AG04450 (cell line): ENCODE measurements around the gene NPL. TPM values are rescaled to one million over a fixed set of nuclear protein-coding genes. Genes with fewer than 3 reads are reported as not detected.

Experiments
- CTCF ChIA-PET: fragments of 300-600, 350-600 bp; formaldehyde crosslinking; extraction: SDS; loops from one replicate; lab custom pipeline; 2022; ENCODE audit warnings: antibody characterized with exemption, inconsistent platforms; lab: Charles Lee
- POLR2A ChIA-PET: fragments of 350-600 bp; formaldehyde crosslinking; extraction: SDS; loops from one replicate; lab custom pipeline; 2021; ENCODE audit warnings: antibody characterized with exemption, inconsistent platforms; lab: Yijun Ruan, JAX
- DNase-seq: peaks from one replicate; pipeline ENCODE4 v3.0.0-alpha.2; 2011; ENCODE audit warnings: low read depth, low spot score
- H3K27ac ChIP-seq: one replicate; pipeline ENCODE4 v1.5.1; 2012; ENCODE audit warnings: low read depth, low read length, control low read depth
- H3K27me3 ChIP-seq: one replicate; pipeline ENCODE4 v1.6.0; 2012; ENCODE audit warnings: low read length; ENCODE audit not compliant: control insufficient read depth, insufficient read depth
- H3K4me3 ChIP-seq: 2 replicates; pipeline ENCODE4 v1.5.1; 2011; ENCODE audit warnings: mild to moderate bottlenecking, low read depth, low read length, control low read depth
- H3K9me3 ChIP-seq: 2 replicates; pipeline ENCODE4 v1.5.1; 2012; ENCODE audit warnings: low read length; ENCODE audit not compliant: control insufficient read depth, insufficient read depth
- CTCF ChIP-seq: IDR thresholded peaks from 2 replicates; pipeline ENCODE4 v1.5.1; 2011; ENCODE audit warnings: low read depth, low read length, control low read depth, inconsistent platforms
- polyA plus RNA-seq: library from polyadenylated mRNA; depleted of rRNA; stranded (reverse); fragments of >200 nt; gene quantifications from 2 replicates; pipeline ENCODE4 v1.2.3, GENCODE V29; 2011

NPL gene
- polyA plus RNA-seq, 1 experiment: 0.55 TPM

- POLR2A ChIA-PET: no interaction called here
- no peak for DNase-seq
- H3K9me3 ChIP-seq: no peaks in the 10 kb centered on the region
- no peak for TF ChIP-seq CTCF
- peaks cover 3% of the 10 kb centered on the region for H3K27me3 ChIP-seq
- no peak overlapping the region for H3K27ac ChIP-seq
- CTCF ChIA-PET: interaction anchor here (1.3 kb wide), 1 partner anchor 50 kb away, joined by 4 read pairs; no protein-coding TSS in a partner anchor
- no peak overlapping the region for H3K4me3 ChIP-seq
Measured at GRCh38 chr1:182834326-182834725, 44.8 kb downstream of the NPL start.

- no peak for TF ChIP-seq CTCF
- no peaks in the 10 kb centered on the region; the same call in 1 of the 2 replicates for H3K9me3 ChIP-seq
- no peak overlapping the region for H3K27ac ChIP-seq
- ChIA-PET POLR2A (no interaction called here), CTCF (no interaction called here)
- H3K4me3 ChIP-seq: no peak overlapping the region
- peaks cover 3% of the 10 kb centered on the region for H3K27me3 ChIP-seq
- no peak for DNase-seq
Measured at GRCh38 chr1:182835806-182836205, 46.2 kb downstream of the NPL start.

DNA sequence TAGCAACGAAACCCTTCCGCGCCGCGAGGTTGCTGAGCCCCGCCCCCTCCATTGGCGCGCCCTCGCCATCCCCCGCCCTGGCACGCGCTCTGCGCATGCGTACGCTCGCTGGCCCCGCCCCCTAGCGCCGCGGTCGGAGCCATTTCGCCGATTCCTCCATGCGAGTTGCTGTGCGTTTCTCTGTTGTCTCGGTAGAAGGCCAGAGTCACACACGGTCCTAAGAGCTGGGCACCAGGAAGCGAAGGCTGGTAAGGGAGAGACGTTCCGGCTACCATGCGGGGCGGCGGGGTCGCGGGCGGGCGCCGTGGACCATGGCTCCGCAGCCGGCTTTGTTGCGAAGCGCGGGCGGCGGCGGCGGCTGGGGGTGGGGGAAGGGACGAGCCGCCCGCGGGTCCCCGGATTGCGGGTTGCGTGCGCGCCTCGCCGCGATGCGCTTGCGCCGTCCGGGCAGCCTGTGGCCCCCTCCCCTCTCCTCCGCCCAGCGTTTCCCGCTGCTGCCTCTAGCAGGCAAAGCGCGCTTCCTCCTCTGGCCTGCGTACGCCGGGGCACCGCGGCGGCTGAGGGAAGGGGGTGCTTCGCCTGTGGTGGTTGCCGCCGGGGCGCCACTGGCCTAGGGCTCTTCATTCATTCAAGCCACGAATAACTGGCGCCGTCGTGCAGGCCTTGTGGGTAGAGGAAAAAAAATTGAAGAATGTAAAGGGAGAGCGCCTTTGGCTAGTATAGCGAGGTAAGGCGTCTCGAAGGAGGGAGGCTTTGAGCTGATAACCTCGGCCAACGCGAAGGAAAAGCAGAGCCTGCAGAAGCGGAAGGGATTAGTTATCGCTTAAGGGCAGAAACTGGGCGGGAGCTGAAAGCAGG, 49.9 kb downstream of the NPL start, which contains the start of gene DHX9:
DHX9 (plus strand) TSS at position 139 of the 858 bp plus-strand sequence. CDS start 3,220 bp downstream, outside the sequence.
- no peaks in the 10 kb centered on the region; the same call in 1 of the 2 replicates for H3K9me3 ChIP-seq
- ChIA-PET POLR2A (interaction anchor here (0.5 kb wide), 1 partner anchor 1855 kb away, joined by 4 read pairs; no protein-coding TSS in a partner anchor), CTCF (interaction anchor here (0.6 to 1.2 kb wide), 4 partner anchors 53 to 239 kb away, joined by 3 to 4 read pairs (median 3); no protein-coding TSS in a partner anchor)
- H3K4me3 ChIP-seq: peak within 1 kb of the TSS; percentile 96
- TF ChIP-seq CTCF: peak; percentile 29; the same call in 1 of the 2 replicates
- no peaks in the 10 kb centered on the region for H3K27me3 ChIP-seq
- H3K27ac ChIP-seq: peak within 1 kb of the TSS; percentile 91
- peak; percentile 68 for DNase-seq

DNA sequence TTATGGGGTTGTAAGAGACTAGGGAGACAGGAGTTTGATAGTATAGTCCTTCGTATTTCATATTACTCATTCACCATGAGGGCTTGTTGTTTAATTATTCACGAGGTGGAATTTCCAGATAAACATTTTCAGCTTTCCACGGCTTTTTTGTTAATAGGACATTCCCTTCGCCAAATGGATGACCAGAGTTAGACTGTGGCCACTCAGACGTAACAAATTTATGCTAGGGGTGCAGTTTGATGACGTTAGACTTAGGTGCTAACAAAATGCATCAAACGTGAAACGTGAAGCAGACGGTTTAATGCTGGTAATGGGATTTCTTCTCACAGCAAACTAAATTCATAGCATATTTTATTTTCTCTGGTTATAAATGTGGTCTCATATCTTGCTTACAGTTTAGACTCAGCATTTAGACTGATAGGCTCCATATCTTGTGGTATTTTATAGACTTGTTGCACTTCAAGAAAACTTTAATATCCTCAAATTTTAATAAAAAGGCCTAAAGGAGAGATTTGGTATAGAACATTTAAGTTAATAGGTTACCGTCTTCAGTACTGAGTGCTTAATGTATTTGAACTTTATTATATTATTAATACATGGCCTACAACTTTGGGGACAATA, 51.9 kb downstream of the NPL start:
- no peaks in the 10 kb centered on the region for H3K27me3 ChIP-seq
- peak overlapping the region; percentile 96 for H3K4me3 ChIP-seq
- peak; percentile 1 for DNase-seq
- CTCF ChIA-PET: no interaction called here
- no peak overlapping the region for H3K27ac ChIP-seq
- no peak for TF ChIP-seq CTCF
- POLR2A ChIA-PET: no interaction called here
- H3K9me3 ChIP-seq: no peaks in the 10 kb centered on the region; the same call in 1 of the 2 replicates
